CD4-positive, alpha-beta memory T cell (primary cell): Measurements from ENCODE around the gene MCTP2. TPM values are rescaled to one million over a fixed set of nuclear protein-coding genes. Genes with fewer than 3 reads are reported as not detected.

ENCODE experiments used
- CTCF ChIA-PET: fragments of 350-600 bp; sonication (Branson Sonifier 250); formaldehyde crosslinking; loops from one replicate; lab custom pipeline; 2021; ENCODE audit warnings: inconsistent platforms; ENCODE audit not compliant: partially characterized antibody; lab: Charles Lee
- POLR2A ChIA-PET: fragments of 350-600 bp; sonication (Branson Sonifier 250); formaldehyde crosslinking; loops from one replicate; lab custom pipeline; 2021; ENCODE audit not compliant: partially characterized antibody; lab: Charles Lee
- DNase-seq, 5 donors: peaks; one replicate each; pipeline versions ENCODE4 v3.0.0 to v3.0.0-alpha.2; 2020 to 2022; ENCODE audit warnings: mixed read lengths in 1 of 5
- H3K27ac ChIP-seq: one replicate; pipeline ENCODE4 v1.7.0; 2013; ENCODE audit warnings: low read depth, low read length
- H3K27me3 ChIP-seq: 2 replicates; pipeline ENCODE4 v1.7.0; 2013; ENCODE audit warnings: mild to moderate bottlenecking, low read length, moderate library complexity; ENCODE audit not compliant: insufficient read depth
- H3K36me3 ChIP-seq: 2 replicates; pipeline ENCODE4 v1.7.0; 2013; ENCODE audit warnings: mild to moderate bottlenecking, low read length, moderate library complexity; ENCODE audit not compliant: insufficient read depth
- H3K4me1 ChIP-seq: 2 replicates; pipeline ENCODE4 v1.7.0; 2013; ENCODE audit warnings: mild to moderate bottlenecking, low read length, moderate library complexity; ENCODE audit not compliant: insufficient read depth
- H3K4me3 ChIP-seq, 2 donors: one replicate each; pipeline ENCODE4 v1.7.0; 2013; ENCODE audit warnings: low read length in 2 of 2, mild to moderate bottlenecking in 1 of 2
- H3K9me3 ChIP-seq, 2 donors: one replicate each; pipeline ENCODE4 v1.7.0; 2013; ENCODE audit warnings: low read length in 2 of 2, control low read depth in 1 of 2; ENCODE audit not compliant: control insufficient read depth in 1 of 2
- H3K27ac Mint-ChIP-seq, 7 donors: one replicate each; pipeline ENCODE4 v1.8.0; 2020 to 2021; ENCODE audit warnings: mixed read lengths in 7 of 7, mild to moderate bottlenecking in 6 of 7, inconsistent platforms in 3 of 7, moderate library complexity in 3 of 7
- H3K27me3 Mint-ChIP-seq, 2 donors: one replicate each; pipeline ENCODE4 v1.8.0; 2020 to 2021; ENCODE audit warnings: mixed read lengths in 2 of 2
- H3K36me3 Mint-ChIP-seq, 2 donors: one replicate each; pipeline ENCODE4 v1.8.0; 2020 to 2021; ENCODE audit warnings: mixed read lengths in 2 of 2, inconsistent platforms in 1 of 2, mild to moderate bottlenecking in 1 of 2
- H3K4me1 Mint-ChIP-seq, 4 donors: one replicate each; pipeline ENCODE4 v1.8.0; 2020 to 2021; ENCODE audit warnings: mixed read lengths in 4 of 4, mild to moderate bottlenecking in 1 of 4
- H3K4me3 Mint-ChIP-seq, 8 donors: one replicate each; pipeline ENCODE4 v1.8.0; 2020 to 2021; ENCODE audit warnings: mixed read lengths in 8 of 8, mild to moderate bottlenecking in 7 of 8, moderate library complexity in 6 of 8, inconsistent platforms in 3 of 8
- H3K9me3 Mint-ChIP-seq, 8 donors: one replicate each; pipeline ENCODE4 v1.8.0; 2020 to 2021; ENCODE audit warnings: mixed read lengths in 8 of 8, mild to moderate bottlenecking in 5 of 8, inconsistent platforms in 3 of 8, moderate library complexity in 1 of 8
- intact Hi-C: fragments of 100-400 bp; cut with micrococcal nuclease; formaldehyde crosslinking; loops from one replicate; pipeline ENCODE4 v1.15.1; 2023
- polyA plus RNA-seq, 2 donors: library from polyadenylated mRNA; unstranded; fragments of 300-500 nt; fragmentation: Illumina TruSeq; gene quantifications; one replicate each; pipeline ENCODE4 v1.2.3, GENCODE V29; 2021
- total RNA-seq, 2 experiments: library from RNA; stranded (reverse); gene quantifications; one replicate each; pipeline ENCODE4 v1.2.3, GENCODE V29; 2021

Gene MCTP2
- total and polyA plus RNA-seq, 4 experiments from 2014 or later, result 2.0 to 19.6 (median 11.8) TPM

DNA sequence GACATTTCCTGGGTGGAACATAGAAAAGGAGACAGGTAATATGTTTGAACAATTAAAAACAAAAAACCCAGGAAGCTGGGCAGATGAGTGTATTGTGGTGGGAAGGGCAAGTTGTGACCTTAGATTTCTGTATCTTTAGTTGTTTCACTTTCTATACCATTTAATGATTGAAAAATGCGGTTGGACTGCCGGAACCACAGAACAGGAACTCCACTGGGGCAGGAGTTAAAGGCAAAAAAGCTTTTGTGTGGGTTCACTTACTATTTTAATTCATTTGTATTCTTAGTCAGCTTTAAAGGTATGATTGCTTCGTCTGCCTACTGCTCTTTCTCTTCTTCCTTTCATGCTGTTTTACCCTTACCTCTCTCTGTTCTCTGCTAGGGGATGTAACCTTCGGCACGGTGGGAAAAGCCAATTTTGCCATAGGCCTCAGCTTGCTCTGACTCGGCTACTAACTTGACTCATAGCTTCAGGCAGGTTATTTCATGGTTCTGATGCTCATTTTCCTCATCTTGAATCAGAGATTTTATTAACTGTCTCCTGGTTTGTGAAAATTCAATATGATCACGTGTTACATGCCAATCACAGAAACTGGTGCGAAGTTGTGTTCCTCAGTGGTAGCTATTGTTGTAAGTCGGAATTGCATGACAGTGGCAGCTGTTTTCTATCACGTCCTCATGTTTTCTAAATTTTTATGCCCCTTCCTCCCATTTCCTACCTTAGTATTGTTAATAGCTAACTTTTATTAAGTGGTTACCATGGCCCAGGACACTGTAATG lies 1.6 kb upstream of the MCTP2 start:
- H3K4me3 ChIP-seq, result peak overlapping the region; percentile 4 to 34
- H3K27me3 Mint-ChIP-seq, result peaks cover 0 to 1% of the 10 kb centered on the region in 2 donors

DNA sequence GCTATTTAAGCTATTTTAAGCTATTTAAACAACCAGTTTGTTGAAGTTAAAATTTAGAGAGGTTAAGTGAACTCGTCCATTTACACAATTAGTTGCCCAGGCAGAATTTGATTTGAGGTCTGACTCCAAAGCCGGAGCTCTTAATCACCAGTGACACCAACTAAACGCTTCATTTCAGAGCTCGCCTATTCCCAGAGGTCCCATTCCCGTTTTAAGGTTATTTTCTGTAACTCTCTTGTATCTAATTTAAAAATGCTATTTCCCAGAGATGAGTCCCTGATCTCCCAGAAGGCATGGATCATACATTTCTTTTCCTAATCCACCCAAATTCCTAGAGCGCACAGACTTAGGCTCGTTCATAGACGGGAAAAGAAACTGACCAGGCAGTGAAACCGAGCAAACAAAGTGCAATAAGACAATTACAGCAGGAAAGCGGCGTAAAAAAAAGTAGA lies 904 bp upstream of the MCTP2 start:
- ChIA-PET POLR2A (interaction anchor here (1.2 to 2.5 kb wide), 2 partner anchors 9 to 57 kb away, joined by 3 to 10 read pairs; no protein-coding TSS in a partner anchor), CTCF (interaction anchor here (1.1 to 4.5 kb wide), 6 partner anchors 8 to 93 kb away, joined by 3 to 30 read pairs (median 4); no protein-coding TSS in a partner anchor)
- Mint-ChIP-seq H3K36me3 (peaks cover 0 to 4% of the 10 kb centered on the region in 2 donors), H3K4me1 (peaks cover 28 to 62% (median 42%) of the 10 kb centered on the region in 4 donors), H3K4me3 (peak overlapping the region; percentile 92 to 97 (median 95)), H3K27me3 (no peaks in the 10 kb centered on the region), H3K27ac (peak overlapping the region; percentile 91 to 98 (median 97)), H3K9me3 (no peaks in the 10 kb centered on the region)
- H3K36me3 ChIP-seq, result no peaks in the 10 kb centered on the region
- DNase-seq, result no peak
- intact Hi-C loops, result loop anchor here (2.0 kb wide), 1 partner anchor 66 kb away; no protein-coding TSS in a partner anchor
- peaks cover 36% of the 10 kb centered on the region for H3K4me1 ChIP-seq
- H3K27me3 ChIP-seq, result no peaks in the 10 kb centered on the region
- peak overlapping the region; percentile 64 to 85 for H3K4me3 ChIP-seq
- no peaks in the 10 kb centered on the region for H3K9me3 ChIP-seq
- H3K27ac ChIP-seq, result peak overlapping the region; percentile 71

More for the DNA sequence above, 1.6 kb upstream of the MCTP2 start:
- Histone ChIP-seq H3K9me3 (no peaks in the 10 kb centered on the region), H3K27me3 (no peaks in the 10 kb centered on the region), H3K27ac (peak overlapping the region; percentile 71), H3K36me3 (no peaks in the 10 kb centered on the region), H3K4me1 (peaks cover 36% of the 10 kb centered on the region)
- Mint-ChIP-seq H3K36me3 (peaks cover 0 to 4% of the 10 kb centered on the region in 2 donors), H3K9me3 (no peaks in the 10 kb centered on the region), H3K4me3 (peak overlapping the region; percentile 75 to 97 (median 94)), H3K4me1 (peaks cover 27 to 57% (median 42%) of the 10 kb centered on the region in 4 donors), H3K27ac (peak overlapping the region; percentile 76 to 98 (median 95))
- ChIA-PET POLR2A (interaction anchor here (1.0 to 2.5 kb wide), 3 partner anchors 58 to 77 kb away, joined by 3 to 10 read pairs (median 4); no protein-coding TSS in a partner anchor), CTCF (interaction anchor here (1.1 to 4.5 kb wide), 5 partner anchors 9 to 94 kb away, joined by 3 to 30 read pairs (median 4); no protein-coding TSS in a partner anchor)
- DNase-seq, result peak; percentile 57 to 80 (median 72)
- intact Hi-C loops, result loop anchor here (2.0 kb wide), 1 partner anchor 65 kb away; no protein-coding TSS in a partner anchor

DNA sequence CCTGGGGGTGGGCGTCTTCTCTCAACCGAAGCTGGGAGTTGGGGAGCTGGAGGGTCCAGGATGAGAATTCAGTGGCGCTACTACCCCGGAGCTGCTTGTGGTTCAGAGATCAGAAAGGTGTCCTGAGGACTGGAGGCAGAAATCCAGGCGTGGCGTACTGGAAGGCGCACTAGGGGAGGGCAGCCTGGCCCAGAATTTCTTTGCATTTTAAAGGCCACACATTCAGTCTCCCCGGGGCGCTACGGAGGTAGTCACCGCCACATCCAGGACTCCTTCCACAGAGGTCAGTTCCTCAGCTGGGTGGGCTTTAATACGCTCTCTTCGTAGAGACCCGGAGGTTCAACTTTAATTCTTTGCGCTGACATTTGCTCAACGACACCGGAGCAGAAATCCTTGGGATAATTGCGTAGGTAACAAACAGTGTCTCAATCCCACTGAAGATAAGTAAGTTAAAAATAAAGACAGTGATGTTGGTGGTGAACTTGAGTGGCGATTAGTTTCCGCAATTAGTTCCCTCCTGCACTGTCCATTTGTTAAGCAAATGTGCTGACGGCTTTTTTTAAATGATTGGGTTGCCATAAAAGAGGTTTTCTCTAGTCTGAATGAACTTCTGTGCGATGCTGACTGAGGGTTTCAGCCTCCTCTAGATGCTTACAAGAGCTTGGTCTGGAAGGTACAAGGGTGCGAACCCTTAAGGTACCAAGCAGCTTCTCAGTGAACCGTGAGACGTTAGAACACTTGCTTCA lies 535 bp downstream of the MCTP2 start:
- CTCF ChIA-PET, result interaction anchor here (0.8 to 4.5 kb wide), 4 partner anchors 9 to 92 kb away, joined by 3 to 30 read pairs (median 3); no protein-coding TSS in a partner anchor
- POLR2A ChIA-PET, result interaction anchor here (0.9 to 2.5 kb wide), 3 partner anchors 7 to 73 kb away, joined by 3 to 10 read pairs (median 4); no protein-coding TSS in a partner anchor

DNA sequence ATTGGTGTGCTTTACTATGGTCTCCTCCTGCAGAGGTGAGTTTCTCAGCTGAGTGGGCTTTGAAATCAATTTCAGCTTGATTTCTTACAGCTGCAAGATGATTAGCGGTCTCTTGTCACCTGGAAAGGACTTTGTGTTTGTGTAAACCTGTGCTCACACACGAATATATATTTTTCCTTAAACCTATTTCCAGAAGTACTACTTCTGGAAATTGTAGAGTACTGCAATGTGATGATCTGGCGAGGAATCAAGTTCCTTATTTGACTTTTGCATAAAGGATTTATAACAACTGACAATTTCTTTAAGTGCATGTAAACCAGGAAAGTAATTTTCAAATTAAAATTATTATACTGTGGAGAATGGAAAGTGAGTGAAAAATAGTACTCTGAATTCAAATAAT lies 2.1 kb downstream of the MCTP2 start:
- Histone ChIP-seq H3K4me3 (no peak overlapping the region), H3K27me3 (no peaks in the 10 kb centered on the region), H3K4me1 (peaks cover 36% of the 10 kb centered on the region), H3K27ac (no peak overlapping the region), H3K9me3 (no peaks in the 10 kb centered on the region), H3K36me3 (no peaks in the 10 kb centered on the region)
- CTCF ChIA-PET, result interaction anchor here (4.5 kb wide), 1 partner anchor 90 kb away, joined by 30 read pairs; no protein-coding TSS in a partner anchor
- peak overlapping the region in 2 of 8 donors; percentile 2 to 36 for H3K4me3 Mint-ChIP-seq
- no peak for DNase-seq
- POLR2A ChIA-PET, result no interaction called here
- intact Hi-C loops, result no loop called here
- no peaks in the 10 kb centered on the region for H3K27me3 Mint-ChIP-seq
- peaks cover 0 to 4% of the 10 kb centered on the region in 2 donors for H3K36me3 Mint-ChIP-seq
- H3K9me3 Mint-ChIP-seq, result no peaks in the 10 kb centered on the region
- H3K27ac Mint-ChIP-seq, result peak overlapping the region in 3 of 7 donors; percentile 30 to 45 (median 33)
- H3K4me1 Mint-ChIP-seq, result peaks cover 38 to 80% (median 57%) of the 10 kb centered on the region in 4 donors

More for the DNA sequence above, 535 bp downstream of the MCTP2 start:
- H3K9me3 Mint-ChIP-seq, result no peaks in the 10 kb centered on the region
- Histone ChIP-seq H3K4me3 (peak overlapping the region; percentile 18 to 85), H3K4me1 (peaks cover 36% of the 10 kb centered on the region), H3K36me3 (no peaks in the 10 kb centered on the region), H3K27me3 (no peaks in the 10 kb centered on the region), H3K27ac (peak overlapping the region; percentile 71), H3K9me3 (no peaks in the 10 kb centered on the region)
- H3K36me3 Mint-ChIP-seq, result peaks cover 0 to 4% of the 10 kb centered on the region in 2 donors
- DNase-seq, result no peak
- peak overlapping the region in 6 of 7 donors; percentile 78 to 97 (median 88) for H3K27ac Mint-ChIP-seq
- no peaks in the 10 kb centered on the region for H3K27me3 Mint-ChIP-seq
- peak overlapping the region; percentile 92 to 97 (median 95) for H3K4me3 Mint-ChIP-seq
- H3K4me1 Mint-ChIP-seq, result peaks cover 33 to 70% (median 52%) of the 10 kb centered on the region in 4 donors
- intact Hi-C loops, result loop anchor here (1.0 to 2.0 kb wide), 2 partner anchors 67 to 92 kb away; no protein-coding TSS in a partner anchor

DNA sequence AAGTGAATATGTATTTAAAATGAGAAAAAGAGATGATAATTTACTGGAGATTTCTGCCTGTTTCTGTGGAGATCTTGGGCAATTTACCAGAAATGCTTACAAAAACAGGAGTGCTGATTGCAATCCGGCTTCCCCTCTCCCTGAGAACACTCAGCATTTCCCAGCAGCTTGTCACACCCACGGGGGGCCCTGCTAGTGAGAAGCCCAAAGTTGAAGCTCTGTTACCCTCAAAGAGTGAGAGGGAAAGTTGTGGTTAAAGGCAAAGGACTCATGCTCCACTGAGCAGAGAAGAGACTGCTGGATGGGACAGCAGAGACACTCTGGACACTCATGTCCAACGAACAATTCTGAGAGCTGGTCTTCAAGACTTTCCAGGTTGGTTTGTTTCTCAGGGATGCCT lies 2.9 kb downstream of the MCTP2 start:
- no peak overlapping the region for H3K27ac ChIP-seq
- H3K4me1 ChIP-seq, result peaks cover 29% of the 10 kb centered on the region

DNA sequence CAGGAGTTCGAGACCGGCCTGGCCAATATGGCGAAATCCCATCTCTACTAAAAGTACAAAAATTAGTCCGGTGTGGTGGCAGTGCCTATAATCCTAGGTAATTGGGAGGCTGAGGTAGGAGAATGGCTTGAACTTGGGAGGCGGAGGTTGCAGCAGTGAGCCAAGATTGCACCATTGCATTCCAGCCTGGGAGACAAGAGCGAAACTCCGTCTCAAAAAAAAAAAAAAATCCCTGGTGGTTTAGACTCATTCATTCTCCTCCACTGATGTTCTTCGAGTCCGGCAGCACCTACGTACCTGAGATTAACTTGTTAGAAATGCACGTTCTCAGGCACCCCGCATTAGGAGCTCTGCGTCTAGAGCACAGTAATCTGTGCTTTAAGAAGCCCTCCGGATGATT lies 3.7 kb downstream of the MCTP2 start:
- POLR2A ChIA-PET, result no interaction called here
- peak overlapping the region in 1 of 8 donors; percentile 35 for H3K4me3 Mint-ChIP-seq
- intact Hi-C loops, result no loop called here

More for the DNA sequence above, 2.9 kb downstream of the MCTP2 start:
- peak overlapping the region in 1 of 8 donors; percentile 4 for H3K4me3 Mint-ChIP-seq
- H3K27ac Mint-ChIP-seq, result peak overlapping the region in 4 of 7 donors; percentile 33 to 65 (median 56)
- H3K4me1 Mint-ChIP-seq, result peaks cover 40 to 80% (median 59%) of the 10 kb centered on the region in 4 donors
- no peaks in the 10 kb centered on the region for H3K27me3 Mint-ChIP-seq
- DNase-seq, result no peak
- H3K36me3 Mint-ChIP-seq, result peaks cover 0 to 4% of the 10 kb centered on the region in 2 donors
- Histone ChIP-seq H3K4me3 (no peak overlapping the region), H3K36me3 (no peaks in the 10 kb centered on the region), H3K9me3 (no peaks in the 10 kb centered on the region), H3K27me3 (no peaks in the 10 kb centered on the region)
- ChIA-PET POLR2A (no interaction called here), CTCF (no interaction called here)
- H3K9me3 Mint-ChIP-seq, result no peaks in the 10 kb centered on the region
- intact Hi-C loops, result no loop called here

More for the DNA sequence above, 3.7 kb downstream of the MCTP2 start:
- Mint-ChIP-seq H3K27me3 (no peaks in the 10 kb centered on the region), H3K36me3 (peaks cover 0 to 4% of the 10 kb centered on the region in 2 donors), H3K4me1 (peaks cover 35 to 80% (median 57%) of the 10 kb centered on the region in 4 donors), H3K9me3 (no peaks in the 10 kb centered on the region), H3K27ac (no peak overlapping the region)
- H3K27ac ChIP-seq, result no peak overlapping the region
- H3K27me3 ChIP-seq, result no peaks in the 10 kb centered on the region
- no peaks in the 10 kb centered on the region for H3K36me3 ChIP-seq
- peaks cover 23% of the 10 kb centered on the region for H3K4me1 ChIP-seq
- no peak overlapping the region for H3K4me3 ChIP-seq
- H3K9me3 ChIP-seq, result no peaks in the 10 kb centered on the region
- CTCF ChIA-PET, result no interaction called here
- DNase-seq, result no peak
